M059J (cell line): ENCODE results near the gene SLC23A2. TPM values are rescaled to one million over a fixed set of nuclear protein-coding genes. Genes with fewer than 3 reads are reported as not detected.

Experiments
- DNase-seq: peaks from one replicate; pipeline ENCODE4 v3.0.0-alpha.2; 2012; ENCODE audit warnings: low read depth
- total RNA-seq: library from RNA; depleted of rRNA; stranded (reverse); fragments of >200 nt; shearing (Covaris generic); gene quantifications from 2 replicates; pipeline ENCODE4 v1.2.3, GENCODE V29; 2014

The SLC23A2 gene
- total RNA-seq, 1 experiment from 2014 or later, result 19.7 TPM

DNA sequence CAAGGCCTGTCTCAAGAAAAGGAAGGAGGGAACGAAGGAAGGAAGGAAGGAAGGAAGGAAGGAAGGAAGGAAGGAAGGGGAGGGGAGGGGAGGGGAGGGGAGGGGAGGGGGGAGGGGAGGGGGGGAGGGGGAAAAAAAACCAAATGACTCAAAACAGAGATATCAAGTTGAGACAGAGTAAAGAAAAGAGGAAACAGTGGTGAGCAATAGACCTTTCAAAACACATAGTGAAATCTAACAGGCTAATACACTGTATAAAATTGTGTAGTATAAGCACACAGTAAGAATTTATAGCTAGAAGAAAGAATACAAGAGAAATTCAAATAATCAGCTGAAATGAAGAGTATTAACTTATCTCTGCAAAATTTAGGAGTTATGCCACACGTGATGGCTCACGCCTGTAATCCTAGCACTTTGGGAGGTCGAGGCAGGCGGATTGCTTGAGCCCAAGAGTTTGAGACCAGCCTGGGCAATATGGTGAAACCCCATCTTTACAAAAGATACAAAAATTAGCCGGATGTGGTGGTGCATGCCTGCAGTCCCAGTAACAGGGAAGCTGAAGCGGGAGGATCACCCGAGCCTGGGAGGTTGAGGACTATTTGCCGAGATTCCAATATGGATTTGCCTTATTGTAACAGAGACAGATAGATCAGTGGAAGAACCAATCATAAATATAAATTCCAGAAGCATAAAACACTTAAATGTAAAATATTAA lies 156.4 kb downstream of the SLC23A2 start:
- no peak for DNase-seq

DNA sequence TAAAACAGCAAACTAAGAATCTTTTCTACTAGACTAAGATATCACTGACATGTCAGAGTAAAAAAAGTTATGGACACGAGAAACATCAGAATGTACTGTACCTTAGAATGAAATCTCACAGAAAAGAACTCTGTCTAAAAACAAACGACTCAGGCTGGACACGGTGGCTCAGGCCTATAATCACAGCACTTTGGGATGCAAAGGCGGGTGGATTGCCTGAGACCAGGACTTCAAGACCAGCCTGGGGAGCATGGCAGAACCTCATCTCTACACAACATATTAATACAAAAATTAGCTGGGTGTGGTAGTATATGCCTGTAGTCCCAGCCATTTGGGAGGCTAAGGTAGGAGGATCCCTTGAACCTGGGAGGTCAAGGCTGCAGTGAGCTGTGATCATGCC lies 157.0 kb downstream of the SLC23A2 start:
- no peak for DNase-seq

DNA sequence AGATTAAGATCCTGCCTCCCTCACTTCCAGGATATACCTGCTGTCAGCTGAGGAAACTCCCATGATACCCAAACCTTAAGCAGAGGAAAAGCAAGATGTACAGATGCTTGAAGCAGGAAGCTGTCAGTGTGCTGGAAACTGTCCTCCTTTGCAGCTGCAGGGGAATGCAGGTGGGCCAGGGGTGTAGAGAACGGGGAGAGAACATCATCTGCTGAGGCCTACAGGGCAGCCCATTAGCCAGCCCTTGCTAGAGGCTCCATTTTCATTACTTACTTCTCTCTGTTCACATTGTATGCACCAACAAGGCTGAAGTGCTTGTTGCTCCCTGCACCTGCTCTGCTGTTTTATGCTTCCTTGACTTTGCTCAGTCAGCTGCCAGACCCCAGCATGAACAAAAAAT lies 160.5 kb downstream of the SLC23A2 start:
- DNase-seq, result no peak

DNA sequence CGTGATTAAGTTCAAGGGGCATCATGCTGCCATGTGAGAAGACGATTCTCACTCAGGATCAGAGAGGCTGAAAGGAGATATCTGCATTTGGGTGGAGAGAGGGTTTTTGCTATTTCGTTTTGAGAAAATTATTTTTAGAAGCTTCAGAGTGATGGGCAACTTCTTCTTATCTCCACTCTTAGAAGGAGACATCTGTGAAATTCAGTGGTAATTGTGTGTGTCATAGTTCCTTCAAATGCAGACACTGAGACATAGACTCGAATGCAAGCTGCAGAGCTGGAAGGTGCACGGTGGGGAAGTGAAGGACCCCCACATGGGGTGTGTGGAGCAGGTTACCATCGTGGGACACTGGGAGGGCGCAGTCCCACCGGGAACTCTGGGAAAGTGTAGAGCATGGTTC lies 162.8 kb downstream of the SLC23A2 start:
- DNase-seq, result no peak

DNA sequence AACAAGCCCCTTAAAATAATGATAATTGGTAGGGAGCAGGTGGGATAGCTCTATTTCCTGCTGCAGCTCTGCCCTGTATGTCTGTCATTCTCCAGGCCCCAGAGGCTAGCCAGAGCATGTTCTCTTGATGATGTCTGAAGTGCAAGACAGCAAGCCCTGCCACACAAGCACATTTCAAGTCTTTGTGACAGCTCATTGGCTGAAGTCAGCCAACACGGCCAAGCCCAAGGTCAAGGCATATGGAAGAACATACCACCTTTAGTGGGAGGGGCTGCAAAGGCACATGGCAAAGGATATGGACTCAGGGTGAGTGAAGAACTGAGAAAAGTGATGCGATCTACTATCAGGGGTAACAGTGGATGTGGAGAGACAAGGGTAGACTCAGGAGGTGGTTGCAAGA lies 163.6 kb downstream of the SLC23A2 start:
- no peak for DNase-seq

DNA sequence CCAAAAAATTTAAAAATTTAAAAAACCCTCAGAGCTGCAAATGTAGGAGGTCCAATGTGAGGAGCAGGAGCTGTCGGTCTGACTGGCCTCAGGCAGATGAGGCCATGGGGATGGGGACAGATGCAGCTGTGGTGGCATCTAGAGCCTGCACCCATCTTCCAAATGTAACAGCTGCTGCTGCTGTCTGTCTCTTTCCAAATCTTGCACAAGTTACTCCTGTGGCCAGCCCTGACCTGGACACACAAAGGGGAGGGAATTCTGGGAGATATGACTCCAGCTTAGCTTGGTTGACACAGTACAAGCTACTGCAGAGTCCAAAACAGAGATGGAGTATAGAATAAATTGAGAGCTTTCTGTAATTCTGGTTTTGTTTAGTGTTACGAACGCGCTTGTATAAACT lies 164.4 kb downstream of the SLC23A2 start:
- no peak for DNase-seq

DNA sequence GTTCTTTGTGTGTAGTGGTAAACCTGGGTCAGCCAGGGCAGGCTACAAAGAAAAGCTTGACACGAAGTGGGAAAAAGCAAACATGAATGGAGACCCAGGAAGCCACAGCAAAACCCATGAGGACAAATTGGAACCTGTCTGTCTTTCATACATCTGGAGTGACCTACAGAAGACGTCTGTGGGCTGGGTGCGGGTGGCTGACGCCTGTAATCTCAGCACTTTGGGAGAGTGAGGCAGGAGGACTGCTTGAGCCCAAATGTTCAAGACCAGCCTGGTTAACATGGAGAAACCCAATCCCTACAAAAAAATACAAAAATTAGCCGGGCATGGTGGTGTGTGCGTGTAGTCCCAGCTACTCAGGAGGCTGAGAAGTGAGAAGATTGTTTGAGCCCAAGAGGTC lies 164.8 kb downstream of the SLC23A2 start:
- no peak for DNase-seq

DNA sequence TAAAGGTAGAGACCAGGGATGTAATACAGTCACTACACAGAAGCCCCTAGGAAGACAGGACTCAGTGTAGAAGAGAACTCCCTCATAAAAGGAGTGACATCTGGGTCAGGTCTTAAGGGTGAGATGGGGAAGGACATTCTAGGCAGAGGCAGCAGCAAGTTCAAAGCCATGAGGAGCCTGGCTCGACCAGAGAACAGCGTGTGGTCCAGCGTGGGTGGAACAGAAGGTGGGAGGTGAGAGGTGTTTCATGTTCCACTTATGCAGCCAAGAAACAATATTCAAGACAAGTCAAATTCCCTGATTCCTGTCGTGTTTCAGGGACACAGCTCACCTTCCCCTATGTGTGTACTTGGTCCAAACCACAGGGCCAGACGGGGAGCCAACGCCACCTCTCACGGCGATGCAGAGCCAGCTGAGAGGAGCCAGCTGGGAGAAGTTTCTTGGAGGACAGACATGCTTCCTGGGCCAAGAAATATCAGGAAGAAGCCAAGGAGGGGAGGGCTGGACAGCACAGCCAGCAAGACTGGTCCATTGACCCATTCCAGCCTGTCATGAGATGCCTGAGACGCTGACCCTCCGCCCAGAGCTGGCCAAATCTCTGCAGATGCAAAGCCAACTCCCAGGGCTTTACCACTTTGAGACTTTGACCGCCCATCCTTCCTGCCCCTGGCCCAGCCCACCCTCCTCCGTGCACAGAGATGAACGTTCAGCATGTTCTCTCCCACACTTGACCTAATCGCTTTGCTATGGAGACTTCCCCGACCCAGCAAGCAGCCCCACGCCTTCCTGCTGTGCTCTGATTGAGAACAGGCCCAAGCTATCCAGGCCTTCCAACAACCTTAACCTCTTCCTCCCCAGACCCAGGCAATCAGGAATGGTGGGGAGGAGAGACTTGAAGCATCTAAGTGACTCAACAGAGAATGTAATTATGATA lies 165.8 kb downstream of the SLC23A2 start:
- no peak for DNase-seq

DNA sequence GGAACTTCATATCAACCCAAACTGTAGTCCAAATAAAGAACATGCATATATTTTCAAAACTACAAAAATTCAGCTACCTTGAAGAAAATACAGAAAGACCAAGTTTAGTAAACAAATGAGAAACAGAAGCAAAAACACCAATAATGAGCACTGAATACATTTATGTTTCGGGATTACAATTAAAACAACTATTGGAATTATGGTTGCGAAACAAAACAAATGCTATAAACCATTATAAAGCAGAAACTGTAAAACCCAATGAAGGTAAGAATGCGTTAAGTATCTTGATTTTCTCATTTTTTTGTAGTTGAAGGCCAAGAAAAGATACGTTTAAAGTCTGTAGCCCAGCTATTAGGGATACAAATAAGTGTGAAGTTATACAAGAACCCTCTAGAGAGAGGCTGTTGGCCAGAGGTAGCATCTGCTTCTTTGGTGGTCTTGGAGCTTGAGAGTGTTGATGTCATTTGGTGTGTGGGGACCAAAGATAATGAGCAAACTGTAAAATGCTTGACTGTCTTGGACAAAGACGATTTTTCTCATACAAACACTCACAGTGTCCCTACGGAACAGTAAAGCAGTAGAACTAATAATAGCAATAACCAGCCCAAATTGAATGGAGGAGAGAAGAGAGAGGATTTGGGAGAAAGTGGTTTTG lies 168.1 kb downstream of the SLC23A2 start:
- DNase-seq, result no peak

DNA sequence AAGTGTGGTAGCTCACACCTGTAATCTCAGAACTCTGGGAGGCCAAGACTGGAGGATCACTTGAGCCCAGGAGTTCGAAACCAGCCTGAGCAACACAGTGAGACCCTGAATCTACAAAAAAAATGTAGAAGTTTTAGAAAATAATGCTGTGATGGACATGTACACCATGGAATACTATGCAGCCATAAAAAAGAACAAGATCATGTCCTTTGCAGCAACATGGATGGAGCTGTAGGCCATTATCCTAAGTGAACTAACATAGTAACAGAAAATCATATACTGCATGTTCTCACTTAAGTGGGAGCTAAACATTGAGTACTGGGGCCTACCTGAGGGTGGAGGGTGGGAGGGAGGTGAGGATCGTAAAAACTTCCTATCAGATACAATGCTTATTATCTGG lies 168.8 kb downstream of the SLC23A2 start:
- DNase-seq, result no peak

DNA sequence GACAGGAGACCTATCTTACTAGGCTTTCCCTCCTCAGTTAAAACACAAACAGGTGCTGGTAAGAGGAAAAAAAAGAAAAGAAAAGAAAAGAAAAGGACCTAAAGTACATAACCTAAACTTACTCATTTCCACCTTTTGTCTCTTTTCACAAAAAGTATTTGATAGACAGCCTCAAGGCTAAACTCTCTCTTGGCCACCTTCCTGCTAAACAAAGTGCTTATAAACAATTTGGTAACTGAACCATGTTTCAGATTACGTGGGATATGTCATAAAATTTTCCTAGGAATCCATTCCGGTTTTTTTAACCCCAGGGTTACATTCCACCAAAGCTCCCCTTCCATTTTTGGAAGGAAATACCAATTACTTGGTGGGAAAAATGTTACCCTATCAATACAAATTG lies 170.6 kb downstream of the SLC23A2 start:
- DNase-seq, result peak; percentile 47

DNA sequence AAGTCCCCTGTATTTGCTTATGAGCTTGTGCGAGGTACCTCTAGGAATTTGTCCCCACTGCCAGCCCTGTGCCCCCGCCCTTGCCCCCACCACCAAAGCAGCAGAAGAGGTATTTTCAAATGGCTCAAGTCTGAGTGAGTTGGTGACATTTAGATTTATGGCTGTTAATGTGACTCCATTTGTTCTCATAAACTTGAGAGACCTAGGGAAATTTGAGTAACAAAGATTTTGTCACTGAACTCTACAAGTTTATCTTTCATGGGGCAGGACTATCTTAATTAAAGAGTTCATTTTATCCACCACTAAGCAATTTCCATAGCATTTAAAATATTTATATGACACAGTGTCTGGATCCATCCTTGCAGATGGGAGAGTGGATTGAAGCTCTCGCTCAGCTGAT lies 171.1 kb downstream of the SLC23A2 start:
- DNase-seq, result no peak

DNA sequence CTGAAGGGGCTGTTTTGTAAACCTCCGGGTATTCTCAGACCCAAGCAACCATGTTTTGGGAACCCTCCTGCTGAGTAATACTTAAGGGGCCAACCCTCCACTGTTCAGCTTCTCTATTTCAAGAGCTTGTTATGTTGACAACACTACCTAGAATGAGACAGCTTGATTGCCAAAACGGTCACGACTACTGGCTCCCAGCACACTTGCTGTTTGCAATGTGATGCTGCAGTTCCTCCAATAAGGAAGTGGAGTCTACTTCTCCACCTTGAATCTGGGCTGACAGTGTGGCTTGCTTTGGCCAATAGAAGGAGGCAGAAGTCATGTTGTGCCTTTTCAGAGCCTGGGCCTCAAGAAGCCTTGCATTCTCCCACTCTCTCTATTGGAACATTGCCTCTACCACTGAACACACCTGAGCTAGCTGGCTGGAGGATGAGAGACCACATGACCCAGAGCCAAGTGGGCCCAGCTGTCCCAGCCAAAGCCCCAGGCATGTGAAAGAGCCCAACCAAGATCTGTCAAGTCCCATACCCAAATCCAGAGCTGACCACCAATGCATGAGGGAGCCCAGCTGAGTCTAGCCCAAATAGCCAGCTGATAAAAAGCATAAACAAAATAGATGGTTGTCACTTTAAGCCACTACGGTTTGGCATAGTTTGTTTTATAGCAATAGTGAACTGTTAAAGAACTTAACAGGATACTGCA lies 171.6 kb downstream of the SLC23A2 start:
- DNase-seq, result no peak

DNA sequence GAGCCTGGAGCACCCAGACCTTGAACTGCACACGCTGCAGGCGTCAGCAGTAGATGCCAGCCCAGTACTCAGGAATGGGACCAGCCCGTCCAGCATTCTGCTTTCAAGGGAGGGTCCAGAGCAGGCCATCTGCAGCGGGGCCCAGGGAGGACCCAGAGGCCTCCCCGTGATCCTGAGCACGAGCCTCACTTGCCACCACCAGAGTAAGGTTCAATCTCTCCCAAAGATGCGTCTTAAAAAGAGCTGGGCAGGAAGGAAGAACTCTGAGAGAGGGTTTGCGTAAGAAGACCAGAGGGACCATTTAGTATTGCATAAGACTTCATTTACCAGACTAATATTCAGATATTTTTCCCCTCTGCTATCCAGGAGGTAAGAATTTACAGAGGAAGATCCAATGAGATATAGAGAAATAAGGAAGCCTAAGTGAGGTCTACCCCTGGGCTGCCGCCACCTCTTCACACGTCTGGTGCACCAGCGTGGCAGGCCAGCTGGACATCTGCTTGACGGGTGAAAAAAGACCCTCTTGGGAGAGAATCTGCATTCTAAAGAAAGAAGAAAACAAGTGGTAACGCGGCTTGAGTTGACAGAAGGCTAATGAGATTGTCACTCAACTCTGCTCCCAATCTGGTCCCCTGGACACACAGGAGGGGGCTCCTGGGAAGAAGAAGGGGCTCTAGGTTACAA lies 172.3 kb downstream of the SLC23A2 start:
- no peak for DNase-seq

DNA sequence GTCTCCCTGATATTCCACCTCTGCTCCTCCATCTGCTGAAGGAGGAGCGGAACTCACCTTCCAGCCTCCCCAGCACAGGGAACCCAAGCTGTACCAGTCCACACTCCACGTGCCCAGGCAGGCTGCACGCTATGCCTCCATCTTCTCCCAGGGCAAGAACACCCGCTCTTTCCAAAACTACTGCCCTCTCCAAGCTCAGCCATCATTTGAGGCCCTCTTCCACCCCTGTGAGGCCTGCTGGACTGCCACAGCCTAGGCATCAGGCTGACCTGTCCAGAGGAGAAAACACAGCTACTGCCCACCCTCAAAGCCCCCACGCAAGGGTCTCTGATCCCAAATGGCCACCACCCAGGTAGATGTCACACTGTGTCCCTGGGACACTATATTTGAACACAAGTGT lies 179.7 kb downstream of the SLC23A2 start:
- no peak for DNase-seq

DNA sequence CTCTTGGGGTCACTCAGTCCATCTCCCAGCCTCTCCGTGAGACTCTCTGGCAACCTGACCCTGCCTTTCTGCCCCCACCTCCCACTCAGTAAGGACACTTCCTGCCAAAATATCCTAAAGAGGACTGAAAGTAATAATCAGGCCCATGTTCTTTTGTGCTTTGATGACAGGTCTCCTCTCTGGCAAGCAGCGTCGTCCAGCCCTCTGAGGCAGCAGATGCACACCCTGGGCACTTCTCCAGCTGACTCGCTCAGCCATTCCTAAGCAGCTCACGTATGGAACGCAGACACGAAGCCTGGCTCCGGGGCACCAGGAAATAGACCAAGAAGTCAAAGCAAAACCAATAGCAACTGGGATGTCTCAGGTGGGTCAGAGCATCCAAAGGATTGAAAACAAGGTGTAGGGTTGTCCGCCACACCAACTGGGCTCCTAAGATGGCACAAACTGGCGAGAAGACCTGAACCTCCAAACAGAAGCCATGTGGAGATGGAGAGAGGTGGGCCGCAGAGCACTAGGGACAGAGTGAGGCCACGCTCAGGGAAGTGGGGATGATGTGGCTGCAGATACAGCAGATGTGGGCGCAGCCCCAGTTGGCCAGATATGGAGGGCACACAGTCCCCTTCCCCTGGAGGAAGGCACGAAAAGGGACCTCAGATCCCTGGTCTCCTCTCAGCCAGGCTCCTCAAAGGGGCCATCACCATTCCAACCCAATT lies 180.3 kb downstream of the SLC23A2 start:
- DNase-seq, result peak; percentile 78

DNA sequence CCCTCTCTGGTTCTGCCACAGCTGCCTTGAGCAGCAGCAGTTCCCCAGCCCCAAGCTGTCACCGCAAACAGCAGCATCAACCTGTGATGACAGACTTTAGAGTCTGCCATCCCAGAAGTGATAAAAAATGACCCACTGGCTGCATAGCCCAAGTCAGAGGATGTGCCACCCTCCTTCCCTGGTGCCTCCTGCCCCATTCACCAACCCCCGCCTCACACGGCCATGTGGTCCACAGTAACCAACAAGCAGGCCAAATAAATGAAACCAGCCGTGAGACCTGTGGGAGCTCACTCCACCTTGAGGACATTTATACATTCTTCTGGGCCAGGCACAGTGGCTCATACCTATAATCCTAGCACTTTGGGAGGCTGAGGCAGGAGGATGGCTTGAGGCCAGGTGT lies 181.4 kb downstream of the SLC23A2 start:
- no peak for DNase-seq

DNA sequence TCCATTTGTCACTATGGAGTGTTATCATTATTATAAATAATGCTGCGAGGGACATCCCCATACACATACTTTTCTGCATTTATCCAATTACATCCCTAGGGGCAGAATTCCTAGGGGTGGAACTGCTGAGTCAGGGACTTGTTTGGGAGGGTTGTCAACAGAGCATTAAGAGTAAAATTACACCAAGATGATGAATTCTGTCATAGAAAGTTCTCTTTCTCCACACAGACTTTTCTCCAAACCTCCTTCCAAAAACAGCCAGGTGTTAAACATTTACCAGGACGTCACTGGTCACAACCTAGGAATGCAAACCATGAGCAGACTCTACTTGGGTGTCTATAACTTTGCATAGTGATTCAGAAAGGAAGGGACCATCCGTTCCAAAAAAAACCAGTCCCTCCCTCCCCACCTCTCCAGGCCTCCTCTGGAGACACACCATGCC lies 184.1 kb downstream of the SLC23A2 start:
- peak; percentile 47 for DNase-seq

DNA sequence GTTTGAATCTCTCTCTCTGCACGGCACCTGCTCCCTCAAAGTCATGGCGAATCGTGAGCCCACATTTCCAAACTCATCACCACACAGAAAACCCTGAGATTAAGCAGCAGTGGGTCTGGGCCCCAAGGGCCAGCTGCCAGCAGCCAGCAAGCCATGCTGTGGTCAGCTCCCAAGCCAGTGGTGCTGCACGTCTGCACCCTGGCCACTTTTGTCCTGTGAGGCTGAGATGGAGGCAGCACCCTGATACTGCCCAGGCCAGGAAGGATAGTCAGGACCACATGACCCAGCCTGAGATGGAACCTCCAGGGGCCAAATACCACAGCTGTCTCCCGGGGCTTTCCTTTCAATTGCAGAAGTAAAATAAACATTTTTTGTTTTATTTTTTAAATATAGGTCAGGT lies 185.7 kb downstream of the SLC23A2 start:
- no peak for DNase-seq

DNA sequence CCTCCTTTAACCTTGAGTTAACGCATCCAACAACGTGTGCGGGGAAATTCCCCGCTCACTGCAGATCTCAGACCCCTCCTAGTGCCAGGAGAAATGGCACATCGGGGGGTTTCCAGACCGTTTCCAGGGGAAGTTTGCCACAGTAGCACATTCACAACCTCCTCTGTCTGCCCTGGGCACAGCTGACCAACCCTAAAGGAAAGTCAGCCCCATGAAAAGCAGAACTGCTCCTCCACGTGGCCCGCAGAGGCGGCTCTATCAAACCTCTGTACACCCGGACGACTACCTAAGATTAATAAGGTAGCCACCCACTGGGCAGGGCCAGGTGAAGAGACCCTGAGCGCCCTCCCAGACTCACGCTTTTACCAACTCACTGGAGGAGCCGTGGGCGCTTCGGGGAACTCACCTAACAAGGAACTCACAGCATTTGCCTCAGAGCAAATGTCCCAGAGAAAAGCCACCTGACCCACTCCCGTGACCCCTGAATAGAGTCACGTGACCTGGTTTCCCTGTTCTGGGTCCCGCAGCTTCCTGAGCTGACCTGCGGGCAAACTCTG lies 186.5 kb downstream of the SLC23A2 start:
- no peak for DNase-seq
